Measurements from ENCODE around the gene CCR2. TPM values are rescaled to one million over a fixed set of nuclear protein-coding genes. Genes with fewer than 3 reads are reported as not detected.
"Not testable (repeated sequence)": the region's sequence is repeated elsewhere in the genome, so short reads cannot be mapped to it uniquely, and the experiment has no call there.

The CCR2 gene
- total RNA-seq (ENCODE audit: insufficient read depth, low replicate concordance), result 10.8 TPM

GRCh38 chr3:46353647-46354410, at the start of gene CCR2:
Gene CCR2 (plus strand): TSS chr3:46354111. CDS start chr3:46357528, 3,417 bp downstream.
- peak; percentile 27 for DNase-seq (ENCODE audit: low spot score)

- DNase-seq (ENCODE audit: low spot score), result no peak
These were observed 49.2 kb upstream of the CCR2 start for GRCh38 chr3:46304739-46305138.

DNA sequence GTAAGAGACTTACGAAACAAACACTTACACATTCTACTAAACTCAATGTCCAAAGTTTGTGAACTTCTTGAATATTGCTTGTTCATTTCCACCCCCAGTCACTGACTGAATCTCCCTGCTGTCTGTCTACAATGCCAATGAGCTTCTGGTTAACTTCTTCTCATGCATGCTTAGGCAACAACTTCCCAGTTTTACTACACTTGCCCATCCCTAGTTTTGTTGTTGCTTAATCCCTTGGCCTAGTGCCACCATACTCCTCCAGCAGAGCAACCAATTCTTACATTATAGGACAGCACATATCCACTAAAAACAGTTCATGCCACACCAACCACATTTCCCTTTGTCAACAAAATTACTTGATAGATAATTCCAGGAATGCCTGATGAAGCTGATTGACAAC, 40.9 kb upstream of the CCR2 start:
- peak; percentile 32 for DNase-seq (ENCODE audit: low spot score)

DNA sequence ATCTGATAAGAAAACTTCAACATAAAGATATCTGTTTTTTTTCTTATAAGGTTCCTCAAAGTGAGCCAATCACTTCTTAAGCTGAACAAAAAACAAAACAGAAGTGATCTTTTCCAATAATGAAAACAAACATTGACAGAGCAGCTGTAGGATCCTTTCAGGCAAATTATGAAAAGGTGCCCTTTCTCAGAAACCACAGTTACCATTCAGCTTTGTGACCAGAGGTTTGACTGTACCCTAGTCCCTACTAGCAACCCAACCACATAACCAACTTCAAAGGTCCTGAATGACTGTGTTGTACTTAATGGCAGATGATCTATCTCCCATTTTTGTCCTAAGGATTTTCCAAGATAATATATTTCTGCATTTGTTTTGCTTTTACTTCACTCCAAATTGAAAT, 39.4 kb upstream of the CCR2 start:
- DNase-seq (ENCODE audit: low spot score), result no peak

DNA sequence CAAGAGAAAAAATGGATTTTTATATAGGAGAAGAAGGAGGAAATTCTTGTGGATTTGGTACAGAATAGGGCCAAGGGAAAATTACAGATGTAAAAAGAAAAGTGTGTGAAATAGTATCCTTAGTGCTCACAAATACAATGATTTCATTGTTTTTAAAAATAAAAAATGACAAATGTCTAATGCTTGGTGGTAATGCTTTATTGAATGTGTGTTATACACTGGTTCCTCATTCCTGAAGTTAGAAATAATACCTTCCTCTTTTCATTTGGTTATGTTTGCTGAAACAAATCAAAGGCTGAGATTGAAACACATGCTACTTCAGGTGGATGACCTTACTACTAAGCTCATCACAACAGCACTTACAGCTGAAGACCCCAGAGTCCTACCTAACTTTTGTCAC, 37.7 kb upstream of the CCR2 start:
- DNase-seq (ENCODE audit: low spot score), result no peak

GRCh38 chr3:46318207-46318927, 35.5 kb upstream of the CCR2 start:
- no peak for DNase-seq (ENCODE audit: low spot score)

GRCh38 chr3:46321461-46322104, 32.3 kb upstream of the CCR2 start:
- DNase-seq (ENCODE audit: low spot score), result peak; percentile 13

- no peak for DNase-seq (ENCODE audit: low spot score)
These were observed 29.9 kb upstream of the CCR2 start for GRCh38 chr3:46324036-46324435.

DNA sequence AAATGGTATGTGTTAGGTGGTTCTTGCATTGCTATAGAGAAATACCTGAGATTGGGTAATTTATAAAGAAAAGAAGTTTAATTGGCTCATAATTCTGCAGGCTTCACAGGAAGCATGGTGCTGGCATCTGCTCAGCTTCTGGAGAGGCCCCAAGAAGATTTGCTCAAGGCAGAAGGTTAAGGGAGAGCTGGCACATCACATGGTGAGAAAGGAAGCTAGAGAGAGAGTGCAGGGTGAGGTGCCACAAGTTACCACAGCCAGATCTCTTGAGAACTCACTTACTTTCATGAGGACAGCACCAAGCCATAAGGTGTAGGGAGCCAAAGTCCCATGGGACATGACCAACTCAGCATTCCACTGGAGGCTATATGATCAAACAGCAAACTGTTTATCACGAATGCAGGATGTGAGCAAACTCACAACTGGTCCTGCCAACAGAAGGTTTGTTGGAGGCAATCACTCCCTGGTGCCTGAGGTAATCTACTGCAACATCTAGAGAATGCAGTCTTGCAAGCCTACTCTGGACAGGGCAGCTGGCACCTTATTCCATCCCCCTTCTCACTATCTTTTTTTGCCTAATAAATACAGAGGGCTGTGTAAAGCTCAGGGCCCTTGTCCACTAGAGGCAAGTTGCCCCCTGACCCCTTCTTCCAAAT, 28.1 kb upstream of the CCR2 start:
- no peak for DNase-seq (ENCODE audit: low spot score)

- DNase-seq (ENCODE audit: low spot score), result not testable (repeated sequence)
These were observed 23.2 kb upstream of the CCR2 start for GRCh38 chr3:46330676-46331075.

DNA sequence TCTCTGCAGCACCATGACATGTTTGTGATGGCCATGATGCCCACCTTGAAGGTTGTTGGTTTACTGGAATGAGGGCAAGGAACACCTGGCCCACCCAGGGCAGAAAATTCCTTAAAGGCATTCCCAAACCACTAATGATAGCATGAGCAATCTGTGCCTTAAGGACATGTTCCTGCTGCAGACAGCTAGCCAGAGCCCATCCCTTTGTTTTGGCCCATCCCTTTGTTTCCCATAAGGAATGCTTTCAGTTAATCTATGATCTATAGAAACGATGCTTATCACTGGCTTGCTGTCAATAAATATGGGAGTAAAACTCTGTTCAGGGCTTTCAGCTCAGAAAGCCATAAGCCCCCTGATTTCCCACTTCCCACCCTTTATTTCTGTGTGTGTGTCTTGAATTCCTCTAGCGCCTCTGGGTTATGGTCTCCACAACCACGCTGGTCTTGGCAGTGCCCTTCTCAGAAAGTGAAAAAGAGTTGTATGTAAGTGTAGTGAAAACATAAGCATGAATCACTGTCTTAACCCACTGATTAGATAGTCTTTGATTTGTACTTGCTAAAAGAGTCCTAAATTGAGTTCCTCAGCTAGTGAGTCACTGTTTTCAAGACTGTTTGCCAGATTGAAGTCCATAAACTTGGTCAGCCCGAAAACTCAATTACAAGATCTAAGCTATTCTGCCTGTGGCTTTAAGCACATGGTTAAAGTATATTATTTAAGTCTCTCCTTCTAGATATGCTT, 19.0 kb upstream of the CCR2 start:
- peak; percentile 7 for DNase-seq (ENCODE audit: low spot score)

DNA sequence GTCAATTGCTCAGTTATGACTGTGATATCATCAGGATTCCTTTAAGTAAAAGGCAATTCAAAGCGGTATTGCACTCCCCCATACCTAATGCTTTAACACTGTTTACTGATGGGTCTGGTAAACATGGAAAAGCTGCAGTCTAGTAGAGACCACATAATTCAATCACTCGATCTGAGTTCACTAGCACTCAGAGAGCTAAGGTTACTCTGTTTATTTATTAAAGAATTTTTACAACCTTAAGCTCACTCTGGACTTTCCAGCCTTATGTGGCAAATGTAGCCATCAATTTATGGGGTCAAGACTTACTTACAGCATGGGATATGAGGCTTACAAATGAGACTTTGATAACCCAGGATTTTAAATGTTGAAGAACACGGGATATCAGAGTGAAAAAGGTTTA, 18.4 kb upstream of the CCR2 start:
- DNase-seq (ENCODE audit: low spot score), result no peak

DNA sequence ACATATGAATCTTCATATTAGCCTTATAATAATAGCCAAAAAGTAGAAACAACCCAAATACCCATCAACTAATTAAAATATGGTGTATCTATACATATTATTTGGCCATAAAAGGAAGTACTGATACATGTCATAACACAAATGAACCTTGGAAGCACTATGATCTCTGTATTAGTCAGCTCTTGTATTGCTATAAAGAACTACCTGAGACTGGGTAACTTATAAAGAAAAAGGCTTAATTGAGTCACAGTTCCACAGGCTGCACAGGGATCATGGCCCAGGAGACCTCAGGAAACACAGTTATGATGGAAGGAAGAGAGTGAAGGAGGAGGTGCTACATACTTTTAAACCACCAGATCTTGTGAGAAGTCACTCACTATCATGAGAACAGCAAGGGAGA, 16.0 kb upstream of the CCR2 start:
- DNase-seq (ENCODE audit: low spot score), result no peak

DNA sequence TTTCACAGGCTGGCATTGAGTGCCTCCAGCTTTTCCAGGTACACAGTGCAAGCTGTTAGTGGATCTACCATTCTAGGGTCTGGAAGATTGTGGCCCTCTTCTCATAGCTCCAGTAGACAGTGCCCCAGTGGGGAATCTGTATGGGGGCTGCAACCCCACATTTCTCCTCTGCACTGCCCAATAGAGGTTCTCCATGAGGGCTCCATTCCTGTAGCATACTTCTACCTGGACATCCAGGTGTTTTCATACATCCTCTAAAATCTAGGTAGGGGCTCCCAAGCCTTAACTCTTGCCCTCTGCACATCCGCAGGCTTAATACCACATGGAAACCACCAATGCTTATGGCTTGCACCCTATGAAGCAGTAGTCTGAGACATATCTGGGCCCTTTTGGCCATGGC, 15.1 kb upstream of the CCR2 start:
- DNase-seq (ENCODE audit: low spot score), result no peak

GRCh38 chr3:46344476-46344875, 9.4 kb upstream of the CCR2 start:
- no peak for DNase-seq (ENCODE audit: low spot score)

DNA sequence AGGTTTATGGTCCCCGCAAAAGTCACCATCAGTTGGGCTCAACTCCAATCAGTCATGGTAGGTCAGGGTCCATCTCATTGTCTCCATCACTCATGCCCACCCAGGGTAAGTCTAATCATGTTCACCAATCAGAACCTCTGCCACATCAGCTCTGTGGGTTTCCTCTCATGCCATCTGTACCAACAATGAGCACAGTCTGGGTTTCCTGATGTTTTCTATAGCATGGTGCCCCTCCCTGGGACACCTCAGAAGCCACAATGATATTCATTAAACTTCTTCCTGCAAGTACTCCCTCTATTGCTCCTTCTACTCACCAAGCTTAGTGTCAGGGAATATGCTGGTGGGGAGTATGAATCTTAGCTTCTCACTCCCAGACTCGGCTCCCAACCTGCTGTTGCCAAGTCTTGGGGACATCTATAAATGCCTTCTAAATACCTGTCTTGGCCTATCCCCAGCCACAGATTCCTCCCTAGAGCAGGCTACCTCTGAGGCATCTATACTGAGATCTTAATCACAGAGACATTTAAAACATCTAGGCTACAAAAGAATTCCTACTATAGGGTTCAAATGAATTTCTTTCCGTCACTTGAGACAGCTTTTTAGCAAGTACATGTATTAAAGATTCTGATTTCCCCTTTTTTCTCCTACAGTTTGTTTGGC, 5.0 kb upstream of the CCR2 start:
- no peak for DNase-seq (ENCODE audit: low spot score)

DNA sequence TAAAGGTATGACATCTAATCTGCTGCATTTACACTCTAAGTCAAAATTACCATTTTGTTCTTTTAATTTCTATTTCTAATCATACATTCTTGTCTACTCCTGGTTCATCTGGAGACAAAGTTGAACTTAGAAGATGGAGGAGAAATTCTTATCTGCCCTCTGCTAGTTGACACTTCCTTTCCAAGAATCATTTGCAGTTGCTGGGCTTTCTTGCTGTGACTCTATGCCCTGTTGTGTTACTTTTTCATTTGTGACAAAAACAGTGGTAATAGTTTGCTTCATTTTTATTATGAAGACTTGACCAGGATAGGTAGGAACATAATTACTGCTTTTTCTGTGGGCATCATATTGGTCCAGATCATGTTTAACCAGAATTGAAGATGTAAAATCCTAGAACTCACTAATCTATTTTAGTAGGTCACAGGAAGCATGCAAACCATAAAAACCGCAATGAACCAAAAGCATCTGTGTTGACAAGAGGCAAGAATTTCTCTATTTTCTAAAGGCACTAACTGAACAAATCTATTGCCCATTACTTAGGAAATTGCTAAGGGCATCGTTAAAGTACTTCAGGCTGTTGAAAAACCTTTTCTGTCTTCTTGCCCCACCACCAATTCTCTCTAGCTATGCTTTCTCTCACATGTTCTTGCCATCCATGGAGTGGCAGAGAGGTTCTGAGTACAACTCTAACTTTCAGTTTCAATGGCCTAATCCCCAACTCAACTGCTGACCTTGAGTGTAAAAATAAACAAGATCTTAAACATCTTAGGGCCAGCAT, 4.2 kb upstream of the CCR2 start:
- DNase-seq (ENCODE audit: low spot score), result no peak

DNA sequence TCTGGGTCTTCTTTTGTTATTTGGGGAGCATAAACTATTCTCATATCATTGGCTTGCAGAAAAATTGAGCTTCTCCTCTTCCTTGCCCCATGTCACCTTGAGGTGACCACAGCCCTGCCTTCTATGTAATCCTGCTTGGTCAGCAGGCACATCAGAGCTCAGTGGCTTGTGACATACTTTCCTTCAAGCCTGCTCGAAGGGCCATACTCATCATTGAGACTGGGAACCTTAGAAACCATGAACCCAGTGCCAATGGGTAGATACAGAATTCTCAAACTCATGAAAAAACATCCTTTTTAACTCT, 3.7 kb upstream of the CCR2 start:
- no peak for DNase-seq (ENCODE audit: low spot score)

- no peak for DNase-seq (ENCODE audit: low spot score)
These were observed 2.3 kb upstream of the CCR2 start for GRCh38 chr3:46351646-46352045.

- DNase-seq (ENCODE audit: low spot score), result no peak
These were observed 821 bp upstream of the CCR2 start for GRCh38 chr3:46353090-46353489.
